GM19452 (cell line): ENCODE measurements around the gene ZNF462.
"Not testable (repeated sequence)": the region's sequence is repeated elsewhere in the genome, so short reads cannot be mapped to it uniquely, and the experiment has no call there.

Experiments used
- ATAC-seq: cut with Tn5 transposase; IDR thresholded peaks from one replicate; pipeline ENCODE4 v1.9.1; 2021; ENCODE audit not compliant: unreplicated experiment

The ZNF462 gene

GRCh38 chr9:106962122-106962521 is 99.2 kb downstream of the ZNF462 start:
- ATAC-seq: no peak

- ATAC-seq: no peak
Measured at GRCh38 chr9:106962615-106963363, 99.8 kb downstream of the ZNF462 start.

- ATAC-seq: no peak
Measured at GRCh38 chr9:106963684-106964083, 100.7 kb downstream of the ZNF462 start.

GRCh38 chr9:106964329-106964728 is 101.4 kb downstream of the ZNF462 start:
- no peak for ATAC-seq

- no peak for ATAC-seq
Measured at GRCh38 chr9:106964822-106965525, 102.0 kb downstream of the ZNF462 start.

GRCh38 chr9:106966481-106966880 is 103.5 kb downstream of the ZNF462 start:
- no peak for ATAC-seq

GRCh38 chr9:106969696-106970095 is 106.7 kb downstream of the ZNF462 start:
- no peak for ATAC-seq

GRCh38 chr9:106970219-106970975 is 107.4 kb downstream of the ZNF462 start:
- ATAC-seq: no peak

- no peak for ATAC-seq
Measured at GRCh38 chr9:106970976-106971457, 108.1 kb downstream of the ZNF462 start.

GRCh38 chr9:106972082-106972481 is 109.1 kb downstream of the ZNF462 start:
- no peak for ATAC-seq

- ATAC-seq: no peak
Measured at GRCh38 chr9:106974341-106974740, 111.4 kb downstream of the ZNF462 start.

- ATAC-seq: no peak
Measured at GRCh38 chr9:106976772-106977171, 113.8 kb downstream of the ZNF462 start.

GRCh38 chr9:106980551-106981101 is 117.7 kb downstream of the ZNF462 start:
- peak; percentile 34 for ATAC-seq

GRCh38 chr9:106981396-106982287 is 118.7 kb downstream of the ZNF462 start:
- peak; percentile 73 for ATAC-seq

GRCh38 chr9:106982636-106983035 is 119.7 kb downstream of the ZNF462 start:
- ATAC-seq: no peak

GRCh38 chr9:106983346-106983745 is 120.4 kb downstream of the ZNF462 start:
- ATAC-seq: no peak

GRCh38 chr9:106989904-106990303 is 126.9 kb downstream of the ZNF462 start:
- not testable (repeated sequence) for ATAC-seq

- no peak for ATAC-seq
Measured at GRCh38 chr9:106992186-106992585, 129.2 kb downstream of the ZNF462 start.

GRCh38 chr9:106993603-106994002 is 130.6 kb downstream of the ZNF462 start:
- ATAC-seq: no peak

GRCh38 chr9:106994463-106994862 is 131.5 kb downstream of the ZNF462 start:
- ATAC-seq: no peak
